HepG2 (cell line): ENCODE results near the gene HDLBP. TPM values are rescaled to one million over a fixed set of nuclear protein-coding genes. Genes with fewer than 3 reads are reported as not detected.
A peak's percentile ranks its signal among the peaks of the same experiment; 100 is the strongest.

Experiments
- ATAC-seq: fragments of 200-7000 bp; cut with Tn5 transposase; 3 replicates; pipeline ENCODE4 v1.9.1; 2020; ENCODE audit warnings: mild to moderate bottlenecking, moderate library complexity
- BruUV-seq: library from RNA; stranded (reverse); fragments of 400-500 nt; replicated peaks from 2 replicates; lab custom pipeline; 2021; lab: Mats Ljungman, UMichigan
- CTCF ChIA-PET: fragments of 300-600 bp; formaldehyde crosslinking; extraction: SDS; loops from one replicate; lab custom pipeline; 2021; ENCODE audit warnings: low total read pairs, inconsistent platforms, low intra/inter-chr PET ratio; lab: Yijun Ruan, JAX
- POLR2A ChIA-PET: fragments of 350-600 bp; sonication (Branson Sonifier 250); formaldehyde crosslinking; loops from one replicate; lab custom pipeline; 2020; ENCODE audit warnings: antibody characterized with exemption, inconsistent platforms; lab: Yijun Ruan, JAX
- DNase-seq: peaks from one replicate; pipeline ENCODE4 v3.0.0-alpha.2; 2015; ENCODE audit warnings: low spot score
- FAIRE-seq: peaks from 3 replicates; lab custom pipeline; 2011; peaks lifted over from hg19 to GRCh38; lab: Jason Lieb, UNC
- H2AFZ ChIP-seq: one replicate; pipeline ENCODE4 v1.6.1; 2011; ENCODE audit warnings: low read length, inconsistent platforms
- H3K27ac ChIP-seq: fragments of 300-600 bp; 3 replicates; pipeline ENCODE4 v1.8.0; 2011; ENCODE audit warnings: mixed run types, mild to moderate bottlenecking, mixed read lengths, low read length, inconsistent platforms; ENCODE audit not compliant: insufficient read depth; ENCODE audit errors: extremely low read length
- H3K27me3 ChIP-seq, 2 experiments: fragments of 200-600 bp in 1 of 2; 2 replicates in 1 of 2; 3 replicates in 1 of 2; pipeline versions ENCODE4 v1.6.0 to v1.8.0; 2011; ENCODE audit warnings: low read length in 2 of 2, mild to moderate bottlenecking in 2 of 2, moderate library complexity in 2 of 2, inconsistent platforms in 1 of 2; ENCODE audit not compliant: insufficient read depth in 2 of 2, control insufficient read depth in 1 of 2
- H3K36me3 ChIP-seq, 2 experiments: fragments of 200-600 bp in 1 of 2; replicated peaks in 1 of 2; 2 replicates in 1 of 2; 3 replicates in 1 of 2; pipeline versions ENCODE4 v1.5.1 to v1.8.0; 2011; ENCODE audit warnings: low read length in 2 of 2, inconsistent platforms in 1 of 2; ENCODE audit not compliant: insufficient read depth in 2 of 2, control insufficient read depth in 1 of 2
- H3K4me1 ChIP-seq: 2 replicates; pipeline ENCODE4 v1.5.1; 2012; ENCODE audit warnings: low read length, inconsistent platforms; ENCODE audit not compliant: insufficient read depth
- H3K4me2 ChIP-seq: 2 replicates; pipeline ENCODE4 v1.6.0; 2011; ENCODE audit warnings: low read depth, low read length, inconsistent platforms
- H3K4me3 ChIP-seq, 3 experiments: fragments of 200-600 bp in 1 of 3; sonication (generic), shearing (Covaris generic) in 1 of 3; replicated peaks in 1 of 3; 2 replicates each; pipeline ENCODE4 v1.5.1; 2011 to 2016; ENCODE audit warnings: low read length in 3 of 3, inconsistent platforms in 2 of 3, low read depth in 2 of 3, mild to moderate bottlenecking in 2 of 3, control low read depth in 1 of 3, mixed read lengths in 1 of 3; ENCODE audit not compliant: insufficient read depth in 1 of 3
- H3K79me2 ChIP-seq: one replicate; pipeline ENCODE4 v1.6.1; 2011; ENCODE audit warnings: low read length, inconsistent platforms; ENCODE audit not compliant: insufficient read depth
- H3K9ac ChIP-seq: 2 replicates; pipeline ENCODE4 v1.6.0; 2011; ENCODE audit warnings: mild to moderate bottlenecking, low read depth, low read length, inconsistent platforms; ENCODE audit not compliant: insufficient read depth
- H3K9me3 ChIP-seq: 2 replicates; pipeline ENCODE4 v1.5.1; 2012; ENCODE audit warnings: mild to moderate bottlenecking, low read length
- H4K20me1 ChIP-seq: 2 replicates; pipeline ENCODE4 v1.6.0; 2011; ENCODE audit warnings: inconsistent platforms, mild to moderate bottlenecking, low read length, moderate library complexity; ENCODE audit not compliant: insufficient read depth
- ARID2 ChIP-seq: sonication (generic); formaldehyde crosslinking; IDR thresholded peaks from 2 replicates; pipeline ENCODE4 v1.8.1; 2022; ENCODE audit warnings: mild to moderate bottlenecking, missing genetic modification reagents, borderline replicate concordance
- CHD4 ChIP-seq: fragments of 200-600 bp; sonication (generic); IDR thresholded peaks from 2 replicates; pipeline ENCODE4 v1.7.0; 2017; ENCODE audit warnings: mild to moderate bottlenecking, low read length, borderline replicate concordance
- NR2C2 ChIP-seq: sonication (generic); formaldehyde crosslinking; IDR thresholded peaks from 2 replicates; pipeline ENCODE4 v1.4.0; 2020; ENCODE audit warnings: missing genetic modification reagents, mild to moderate bottlenecking, moderate library complexity, borderline replicate concordance
- RNF2 ChIP-seq: fragments of 450-650 bp; conservative IDR thresholded peaks from 2 replicates; pipeline ENCODE4 v1.6.1; 2016; ENCODE audit warnings: low read depth
- SKIL ChIP-seq: sonication (generic); formaldehyde crosslinking; IDR thresholded peaks from 2 replicates; pipeline ENCODE4 v1.8.0; 2022; ENCODE audit warnings: missing genetic modification reagents, mild to moderate bottlenecking, moderate library complexity, borderline replicate concordance
- TBP ChIP-seq: sonication (generic); formaldehyde crosslinking; IDR thresholded peaks from 2 replicates; pipeline ENCODE4 v1.5.0; 2020; ENCODE audit warnings: missing genetic modification reagents
- ZBTB43 ChIP-seq: sonication (generic); formaldehyde crosslinking; conservative IDR thresholded peaks from 2 replicates; pipeline ENCODE4 v1.4.0; 2020; ENCODE audit warnings: missing genetic modification reagents
- ZNF232 ChIP-seq: sonication (generic); formaldehyde crosslinking; IDR thresholded peaks from 2 replicates; pipeline ENCODE4 v1.4.0; 2020; ENCODE audit warnings: missing genetic modification reagents, borderline replicate concordance
- ZNF251 ChIP-seq: sonication (generic); formaldehyde crosslinking; IDR thresholded peaks from 2 replicates; pipeline ENCODE4 v1.9.0; 2021; ENCODE audit warnings: mild to moderate bottlenecking, missing genetic modification reagents
- ZNF317 ChIP-seq: sonication (generic); formaldehyde crosslinking; IDR thresholded peaks from 2 replicates; pipeline ENCODE4 v1.5.0; 2020; ENCODE audit warnings: mild to moderate bottlenecking, missing genetic modification reagents
- WGBS: methylation state at CpG from one replicate; pipeline ENCODE4 v1.1.6; 2017; ENCODE audit warnings: low lambda C conversion rate; 5-methylcytosine and 5-hydroxymethylcytosine counted together
- in situ Hi-C: cut with HindIII; loops from 2 replicates; pipeline ENCODE4 v1.10.0; 2017; ENCODE audit warnings: low pct_unique_long_range_greater_than_20kb; ENCODE audit not compliant: extremely low pct_ligation_motif_present
- intact Hi-C: fragments of 100-400 bp; cut with micrococcal nuclease; formaldehyde crosslinking; loops from one replicate; pipeline ENCODE4 v1.10.0; 2022; ENCODE audit not compliant: unreplicated experiment
- polyA plus RNA-seq, 8 experiments: library from polyadenylated mRNA; depleted of rRNA in 3 of 8; stranded (reverse) in 7 of 8; unstranded in 1 of 8; fragments of >200 nt; fragmentation: Illumina TruSeq in 4 of 8; extraction: Trizol in 4 of 8; gene quantifications; 2 replicates each; pipeline versions ENCODE4 v1.2.1 to v1.2.3, GENCODE V29; 2011 to 2016; ENCODE audit warnings: low read depth in 4 of 8, missing spikeins in 1 of 8, mixed read lengths in 1 of 8; ENCODE audit not compliant: insufficient read depth in 1 of 8
- total RNA-seq, 5 experiments: library from RNA; depleted of rRNA; stranded (reverse); fragments of >200 nt; fragmentation: Illumina TruSeq; extraction: Trizol; gene quantifications; 2 replicates each; pipeline ENCODE4 v1.2.3, GENCODE V29; 2016; ENCODE audit warnings: low read depth in 1 of 5
- TF ChIP-seq, protein P1 (sequence below): sonication (generic); formaldehyde crosslinking; IDR thresholded peaks from 2 replicates; pipeline ENCODE4 v1.4.0; 2020; ENCODE audit warnings: missing genetic modification reagents
- TF ChIP-seq, protein P2 (sequence below), 2 experiments: sonication (generic) in 1 of 2; formaldehyde crosslinking in 1 of 2; IDR thresholded peaks; 2 replicates each; pipeline versions ENCODE4 v1.5.1 to v1.6.1; 2011 to 2020; ENCODE audit warnings: borderline replicate concordance in 1 of 2, low read depth in 1 of 2, low read length in 1 of 2, mild to moderate bottlenecking in 1 of 2, missing genetic modification reagents in 1 of 2, moderate library complexity in 1 of 2

The HDLBP gene
- total and polyA plus RNA-seq, 2 of the 13 experiments (the other 11 are each of a cell fraction or from before 2014, with no cell fraction given) = 464 to 707 TPM

GRCh38 chr2:241351640-241352031 lies 36.2 kb upstream of the HDLBP start (continued):
- TF ChIP-seq CHD4 (peak; percentile 47; the same call in 1 of the 2 replicates), NR2C2 (CRISPR knock-in tag) (no peak; the same call in 1 of the 2 replicates), ZNF317 (CRISPR knock-in tag) (0 out of 2 replicates have a peak, but pooled peaks have one; percentile 3), ZBTB43 (no peak), RNF2 (no peak), ZNF232 (CRISPR knock-in tag) (no peak)
- TF ChIP-seq, all 625 proteins: peak for 60

- Histone ChIP-seq H3K9me3 (no peaks in the 10 kb centered on the region), H3K9ac (peak overlapping the region; percentile 61), H3K36me3 (peaks cover 15 to 62% of the 10 kb centered on the region in 2 experiments), H3K27ac (peak overlapping the region; percentile 86), H3K27me3 (no peaks in the 10 kb centered on the region), H3K79me2 (peaks cover 5% of the 10 kb centered on the region), H4K20me1 (peaks cover 31% of the 10 kb centered on the region), H2AFZ (no peak overlapping the region), H3K4me3 (peak overlapping the region in 2 of 3 experiments; percentile 12 to 44; a peak in 1 of 6 replicates), H3K4me1 (peaks cover 65% of the 10 kb centered on the region), H3K4me2 (peak overlapping the region; percentile 74)
- in situ Hi-C loops (loop anchor here (5.0 kb wide), 1 partner anchor 34 kb away; the partner anchor contains the start of genes HDLBP and SEPTIN2), intact Hi-C loops (loop anchor here (2.0 to 10.0 kb wide), 3 partner anchors 34 to 154 kb away; partner anchors contain the start of gene STK25)
- FAIRE-seq = peak; percentile 85
- ChIA-PET POLR2A (interaction anchor here (0.9 to 4.0 kb wide), 9 partner anchors 9 to 92 kb away, joined by 3 to 55 read pairs (median 5); partner anchors contain the start of genes HDLBP and SEPTIN2), CTCF (no interaction called here)
- no TSS peak for BruUV-seq
- ATAC-seq = peak; percentile 57
- DNase-seq = peak; percentile 93
- WGBS = 6% methylated on average over 9 of the region's 9 CpGs
- TF ChIP-seq, protein P1, sequence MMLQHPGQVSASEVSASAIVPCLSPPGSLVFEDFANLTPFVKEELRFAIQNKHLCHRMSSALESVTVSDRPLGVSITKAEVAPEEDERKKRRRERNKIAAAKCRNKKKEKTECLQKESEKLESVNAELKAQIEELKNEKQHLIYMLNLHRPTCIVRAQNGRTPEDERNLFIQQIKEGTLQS (CRISPR knock-in tag) = no peak
- TF ChIP-seq SKIL (CRISPR knock-in tag) = no peak
- TF ChIP-seq, protein P2, sequence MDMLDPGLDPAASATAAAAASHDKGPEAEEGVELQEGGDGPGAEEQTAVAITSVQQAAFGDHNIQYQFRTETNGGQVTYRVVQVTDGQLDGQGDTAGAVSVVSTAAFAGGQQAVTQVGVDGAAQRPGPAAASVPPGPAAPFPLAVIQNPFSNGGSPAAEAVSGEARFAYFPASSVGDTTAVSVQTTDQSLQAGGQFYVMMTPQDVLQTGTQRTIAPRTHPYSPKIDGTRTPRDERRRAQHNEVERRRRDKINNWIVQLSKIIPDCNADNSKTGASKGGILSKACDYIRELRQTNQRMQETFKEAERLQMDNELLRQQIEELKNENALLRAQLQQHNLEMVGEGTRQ (IDR thresholded peaks at IDR 0.05; ENCODE audit: low read depth, low read length) = peak; percentile 88
- TF ChIP-seq, protein P2 (CRISPR knock-in tag; IDR thresholded peaks at IDR 0.05; ENCODE audit: borderline replicate concordance) = peak; percentile 88; the same call in 1 of the 2 replicates
- TF ChIP-seq ARID2 (CRISPR knock-in tag) = no peak
- no peak for TF ChIP-seq TBP (CRISPR knock-in tag)
- no peak for TF ChIP-seq ZNF251 (CRISPR knock-in tag)
Measured at GRCh38 chr2:241350878-241351639, 35.6 kb upstream of the HDLBP start.
